Duodenal mucosa (tissue), 2 donors: ENCODE measurements around the gene STAG1.
"Not testable (repeated sequence)": the region's sequence is repeated elsewhere in the genome, so short reads cannot be mapped to it uniquely, and the experiment has no call there.

Experiments used
- H3K27ac ChIP-seq: one replicate; pipeline ENCODE4 v1.7.0; 2013; ENCODE audit warnings: low read depth, low read length
- H3K27me3 ChIP-seq, 2 donors: one replicate each; pipeline ENCODE4 v1.7.0; 2013; ENCODE audit warnings: low read length in 2 of 2, control low read depth in 1 of 2; ENCODE audit not compliant: insufficient read depth in 2 of 2, control insufficient read depth in 1 of 2
- H3K36me3 ChIP-seq, 2 donors: one replicate each; pipeline ENCODE4 v1.7.0; 2013; ENCODE audit warnings: low read length in 2 of 2, control low read depth in 1 of 2; ENCODE audit not compliant: insufficient read depth in 2 of 2, control insufficient read depth in 1 of 2
- H3K4me1 ChIP-seq, 2 donors: one replicate each; pipeline ENCODE4 v1.7.0; 2013; ENCODE audit warnings: low read length in 2 of 2, control low read depth in 1 of 2; ENCODE audit not compliant: insufficient read depth in 2 of 2, control insufficient read depth in 1 of 2
- H3K4me3 ChIP-seq, 2 donors: one replicate each; pipeline ENCODE4 v1.7.0; 2013; ENCODE audit warnings: low read length in 2 of 2, low read depth in 1 of 2
- H3K9ac ChIP-seq, 2 donors: one replicate each; pipeline ENCODE4 v1.7.0; 2013; ENCODE audit warnings: low read length in 2 of 2, low read depth in 1 of 2
- H3K9me3 ChIP-seq, 2 donors: one replicate each; pipeline ENCODE4 v1.7.0; 2013; ENCODE audit warnings: low read length in 2 of 2, control low read depth in 1 of 2; ENCODE audit not compliant: control insufficient read depth in 1 of 2

STAG1 gene

DNA sequence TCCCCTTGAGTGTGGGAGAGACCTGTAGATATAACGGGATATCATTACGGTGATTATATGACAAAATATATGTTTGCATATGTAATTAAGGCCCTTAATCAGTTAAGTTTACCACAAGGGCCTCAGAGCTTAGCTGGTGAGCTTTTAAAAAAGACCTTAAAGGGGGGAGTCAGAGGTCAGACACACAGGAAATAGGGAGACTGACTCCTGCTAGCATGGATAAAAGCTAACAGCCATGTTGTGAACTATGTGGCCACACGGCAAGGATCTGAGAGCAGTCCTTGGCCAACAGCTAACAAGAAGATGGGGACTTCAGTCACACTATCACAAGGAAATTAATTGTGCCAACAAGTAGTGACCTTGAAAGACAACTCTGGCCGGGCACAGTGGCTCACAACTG is 3.1 kb downstream of the STAG1 start:
- Histone ChIP-seq H3K9me3 (no peaks in the 10 kb centered on the region), H3K36me3 (no peaks in the 10 kb centered on the region), H3K9ac (no peak overlapping the region), H3K4me3 (no peak overlapping the region), H3K27me3 (no peaks in the 10 kb centered on the region), H3K27ac (no peak overlapping the region), H3K4me1 (peaks cover 22 to 24% of the 10 kb centered on the region in 2 donors)

GRCh38 chr3:136745916-136746315 is 6.3 kb downstream of the STAG1 start:
- H3K36me3 ChIP-seq: no peaks in the 10 kb centered on the region
- H3K9ac ChIP-seq: no peak overlapping the region
- H3K4me1 ChIP-seq: peaks cover 12 to 15% of the 10 kb centered on the region in 2 donors
- H3K27me3 ChIP-seq: no peaks in the 10 kb centered on the region
- H3K4me3 ChIP-seq: no peak overlapping the region
- no peaks in the 10 kb centered on the region for H3K9me3 ChIP-seq
- no peak overlapping the region for H3K27ac ChIP-seq

DNA sequence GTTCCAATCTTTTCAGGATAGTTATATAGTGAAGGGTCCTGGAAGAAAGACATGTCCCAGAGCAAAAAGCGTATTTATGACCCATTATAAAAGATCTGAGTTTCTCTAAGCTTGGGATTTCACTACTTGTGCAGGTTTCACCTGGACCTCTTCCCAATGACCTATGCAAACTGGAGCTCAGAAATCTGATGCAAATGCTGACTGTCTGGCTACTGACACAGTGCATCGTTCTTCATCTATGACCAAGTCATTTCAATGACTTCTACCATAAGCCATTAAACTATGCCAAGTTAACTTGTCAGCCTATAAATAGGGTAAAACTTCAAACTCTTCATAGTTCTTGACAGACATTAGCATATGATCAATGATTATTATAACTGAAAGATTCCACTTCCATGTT is 11.1 kb downstream of the STAG1 start:
- Histone ChIP-seq H3K36me3 (no peaks in the 10 kb centered on the region), H3K4me3 (no peak overlapping the region), H3K4me1 (no peaks in the 10 kb centered on the region), H3K27ac (no peak overlapping the region), H3K27me3 (no peaks in the 10 kb centered on the region), H3K9me3 (no peaks in the 10 kb centered on the region), H3K9ac (no peak overlapping the region)

- H3K4me3 ChIP-seq: no peak overlapping the region
- no peaks in the 10 kb centered on the region for H3K9me3 ChIP-seq
- no peaks in the 10 kb centered on the region for H3K27me3 ChIP-seq
- H3K9ac ChIP-seq: no peak overlapping the region
- no peak overlapping the region for H3K27ac ChIP-seq
- no peaks in the 10 kb centered on the region for H3K4me1 ChIP-seq
- no peaks in the 10 kb centered on the region for H3K36me3 ChIP-seq
These were observed 11.7 kb downstream of the STAG1 start for GRCh38 chr3:136740351-136740958.

DNA sequence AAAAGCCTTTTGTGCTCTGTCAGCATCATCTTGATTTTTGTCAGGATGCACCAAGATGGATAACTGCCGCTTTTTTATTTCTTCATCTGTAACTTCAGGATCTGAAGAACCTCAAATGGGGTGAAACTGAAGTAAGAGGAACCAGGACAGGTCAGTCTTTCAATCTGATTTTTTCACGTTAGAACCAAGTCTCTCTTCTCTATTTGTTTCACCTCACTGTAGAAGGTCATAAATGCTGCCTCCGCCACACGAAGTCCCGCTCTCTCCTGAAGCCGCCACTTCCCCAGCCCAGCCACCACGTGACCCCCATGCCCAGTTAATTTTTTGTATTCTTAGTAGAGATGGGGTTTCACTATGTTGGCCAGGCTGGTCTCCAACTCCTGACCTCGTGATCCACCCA is 15.2 kb downstream of the STAG1 start:
- H3K27me3 ChIP-seq, H3K4me1 ChIP-seq, H3K4me3 ChIP-seq, H3K27ac ChIP-seq, H3K36me3 ChIP-seq, H3K9ac ChIP-seq, H3K9me3 ChIP-seq: not testable (repeated sequence)

- Histone ChIP-seq H3K36me3 (no peaks in the 10 kb centered on the region), H3K27me3 (no peaks in the 10 kb centered on the region), H3K9me3 (no peaks in the 10 kb centered on the region), H3K27ac (no peak overlapping the region), H3K4me1 (peaks cover 16% of the 10 kb centered on the region in 2 donors), H3K4me3 (no peak overlapping the region), H3K9ac (no peak overlapping the region)
These were observed 17.1 kb downstream of the STAG1 start for GRCh38 chr3:136735103-136735502.

- Histone ChIP-seq H3K9ac (no peak overlapping the region), H3K27me3 (no peaks in the 10 kb centered on the region), H3K36me3 (no peaks in the 10 kb centered on the region), H3K4me1 (peaks cover 16 to 17% of the 10 kb centered on the region in 2 donors), H3K4me3 (no peak overlapping the region), H3K9me3 (no peaks in the 10 kb centered on the region), H3K27ac (no peak overlapping the region)
These were observed 17.7 kb downstream of the STAG1 start for GRCh38 chr3:136734382-136735070.

DNA sequence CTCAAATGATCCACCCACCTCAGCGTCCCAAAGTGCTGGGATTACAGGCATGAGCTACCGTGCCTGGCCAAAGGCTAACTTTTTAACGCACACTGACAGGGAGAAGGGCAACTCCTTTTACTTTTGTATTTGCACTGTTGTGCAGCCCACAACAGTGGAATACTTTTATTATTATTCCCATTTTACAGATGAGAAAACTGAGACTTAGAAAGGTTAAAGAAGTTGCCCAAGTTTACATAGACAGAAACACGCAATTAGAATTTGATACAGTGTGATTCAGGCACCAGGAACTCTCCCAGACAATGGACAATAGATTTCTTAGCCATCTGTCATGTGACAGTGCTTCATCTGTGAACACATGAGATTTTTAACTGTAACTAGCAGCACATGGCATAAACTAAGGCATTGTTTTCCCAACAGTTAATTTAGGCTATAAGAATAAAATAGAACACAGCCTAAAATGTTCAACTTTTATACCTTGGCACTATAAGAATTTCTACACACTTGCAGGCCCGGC is 18.8 kb downstream of the STAG1 start:
- Histone ChIP-seq H3K36me3 (no peaks in the 10 kb centered on the region), H3K27ac (no peak overlapping the region), H3K9me3 (no peaks in the 10 kb centered on the region), H3K4me1 (peaks cover 20 to 23% of the 10 kb centered on the region in 2 donors), H3K4me3 (no peak overlapping the region), H3K27me3 (no peaks in the 10 kb centered on the region), H3K9ac (no peak overlapping the region)

DNA sequence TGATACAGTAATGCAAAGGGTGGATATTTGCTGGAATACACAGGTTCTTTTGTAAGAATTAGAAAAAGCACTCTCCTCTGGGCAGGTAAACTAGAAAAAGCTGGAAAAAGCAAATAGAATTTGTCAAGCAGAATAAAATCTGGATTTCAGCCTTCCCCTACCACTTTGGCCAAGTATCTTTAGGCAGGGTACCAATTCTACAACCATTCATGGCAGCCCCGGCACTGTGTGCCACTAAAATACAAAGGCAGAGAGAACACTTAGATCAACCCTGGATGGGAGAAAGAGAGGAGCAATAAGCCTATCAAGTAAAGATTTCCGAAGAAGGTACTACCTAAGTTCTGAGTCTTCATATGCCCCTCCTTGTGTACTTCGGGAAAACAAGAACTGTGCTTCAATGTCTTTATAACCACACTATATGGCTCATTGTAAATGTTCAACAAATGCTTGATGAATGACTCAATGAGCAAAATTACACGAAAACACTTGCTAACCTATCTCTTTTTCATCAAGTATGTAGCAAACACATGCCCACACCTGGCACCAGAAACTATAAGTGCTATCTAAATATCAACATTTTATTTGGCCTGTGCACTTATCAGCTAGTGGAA is 20.8 kb downstream of the STAG1 start:
- no peaks in the 10 kb centered on the region for H3K9me3 ChIP-seq
- no peak overlapping the region for H3K9ac ChIP-seq
- no peaks in the 10 kb centered on the region for H3K36me3 ChIP-seq
- no peak overlapping the region for H3K27ac ChIP-seq
- no peak overlapping the region for H3K4me3 ChIP-seq
- H3K4me1 ChIP-seq: peaks cover 21 to 29% of the 10 kb centered on the region in 2 donors
- H3K27me3 ChIP-seq: no peaks in the 10 kb centered on the region

DNA sequence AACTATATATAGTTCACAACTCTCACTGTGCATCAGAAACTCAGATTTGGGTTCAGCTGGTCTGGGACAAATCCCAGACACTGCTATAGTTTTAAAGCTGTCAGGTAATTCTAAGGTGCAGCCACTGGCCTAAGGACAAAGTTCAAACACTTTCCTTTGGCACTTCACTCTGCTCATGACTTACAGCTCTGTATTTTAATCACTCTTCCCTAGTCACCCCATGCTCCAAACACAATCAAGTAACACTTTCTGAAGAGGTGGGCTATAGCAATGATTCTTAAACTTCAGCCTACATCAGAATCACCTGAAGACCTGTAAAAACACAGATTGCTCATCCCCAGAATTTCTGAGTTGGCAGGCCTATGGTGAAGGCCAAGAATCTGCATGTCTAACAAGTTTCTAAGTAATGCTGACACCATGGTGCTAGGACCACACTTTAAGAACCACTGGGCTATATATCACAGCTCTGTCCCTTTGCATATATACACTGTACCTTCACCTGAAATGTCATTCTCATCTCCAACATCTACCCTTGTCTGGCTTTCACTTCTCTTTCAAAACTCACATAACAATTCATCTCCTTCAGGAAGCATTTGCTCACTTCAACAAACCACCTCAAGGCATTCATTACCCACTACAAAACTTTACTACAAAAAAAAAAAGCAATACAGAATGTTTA is 21.4 kb downstream of the STAG1 start:
- Histone ChIP-seq H3K9me3 (no peaks in the 10 kb centered on the region), H3K4me1 (peaks cover 27 to 33% of the 10 kb centered on the region in 2 donors), H3K27ac (no peak overlapping the region)

More for the DNA sequence above, 21.4 kb downstream of the STAG1 start:
- Histone ChIP-seq H3K36me3 (no peaks in the 10 kb centered on the region), H3K9ac (no peak overlapping the region), H3K4me3 (no peak overlapping the region), H3K27me3 (no peaks in the 10 kb centered on the region)
